Neural cell (in vitro differentiated cells): Measurements from ENCODE around the gene NPEPL1. TPM values are rescaled to one million over a fixed set of nuclear protein-coding genes. Genes with fewer than 3 reads are reported as not detected.
"Not testable (repeated sequence)": the region's sequence is repeated elsewhere in the genome, so short reads cannot be mapped to it uniquely, and the experiment has no call there.

Experiments used
- H2AFZ ChIP-seq: fragments of 200-600, 300-800 bp; sonication (generic), shearing (Covaris generic); 2 replicates; pipeline ENCODE4 v1.6.0; 2014; ENCODE audit warnings: low read depth, mild to moderate bottlenecking, antibody characterized with exemption, low read length, moderate library complexity
- H3F3A ChIP-seq: fragments of 200-600 bp; shearing (Covaris generic); 2 replicates; pipeline ENCODE4 v1.6.1; 2016; ENCODE audit warnings: mild to moderate bottlenecking, moderate library complexity, mixed read lengths, antibody characterized with exemption, low read length; ENCODE audit not compliant: insufficient read depth, poor library complexity, severe bottlenecking
- H3K27ac ChIP-seq: fragments of 200-600, 300-800 bp; sonication (generic), shearing (Covaris generic); 2 replicates; pipeline ENCODE4 v1.5.1; 2014; ENCODE audit warnings: mild to moderate bottlenecking, low read length, moderate library complexity
- H3K27me3 ChIP-seq: fragments of 300-800, 200-600 bp; sonication (generic), shearing (Covaris generic); 2 replicates; pipeline ENCODE4 v1.6.0; 2014; ENCODE audit warnings: mild to moderate bottlenecking, low read depth, low read length, moderate library complexity; ENCODE audit not compliant: insufficient read depth
- H3K36me3 ChIP-seq: fragments of 300-800, 200-600 bp; sonication (generic), shearing (Covaris generic); 2 replicates; pipeline ENCODE4 v1.5.1; 2014; ENCODE audit warnings: mild to moderate bottlenecking, antibody characterized with exemption, low read length, moderate library complexity; ENCODE audit not compliant: insufficient read depth
- H3K4me2 ChIP-seq: fragments of 300-800, 200-600 bp; sonication (generic), shearing (Covaris generic); 2 replicates; pipeline ENCODE4 v1.6.0; 2014; ENCODE audit warnings: mild to moderate bottlenecking, low read length
- H3K4me3 ChIP-seq: fragments of 300-800, 200-600 bp; sonication (generic), shearing (Covaris generic); 2 replicates; pipeline ENCODE4 v1.5.1; 2014; ENCODE audit warnings: mild to moderate bottlenecking, low read length, moderate library complexity
- H3K79me2 ChIP-seq: fragments of 200-600 bp; shearing (Covaris generic); replicated peaks from 2 replicates; pipeline ENCODE4 v1.6.0; 2014; ENCODE audit warnings: mild to moderate bottlenecking, low read length, moderate library complexity; ENCODE audit not compliant: insufficient read depth
- H3K9ac ChIP-seq: fragments of 300-800, 200-600 bp; sonication (generic), shearing (Covaris generic); 2 replicates; pipeline ENCODE4 v1.6.1; 2016; ENCODE audit warnings: mild to moderate bottlenecking, low read length, mixed read lengths
- H3K9me2 ChIP-seq: fragments of 200-600 bp; shearing (Covaris generic); 2 replicates; pipeline ENCODE4 v1.6.1; 2016; ENCODE audit warnings: mild to moderate bottlenecking, low read length, mixed read lengths; ENCODE audit not compliant: insufficient read depth
- H3K9me3 ChIP-seq: fragments of 200-600, 300-800 bp; sonication (generic), shearing (Covaris generic); 2 replicates; pipeline ENCODE4 v1.6.1; 2016; ENCODE audit warnings: mild to moderate bottlenecking, mixed run types, low read length, moderate library complexity, mixed read lengths
- H4K20me1 ChIP-seq: fragments of 200-600 bp; shearing (Covaris generic); 2 replicates; pipeline ENCODE4 v1.6.1; 2016; ENCODE audit warnings: mild to moderate bottlenecking, mixed run types; ENCODE audit not compliant: insufficient read depth
- CTCF ChIP-seq: fragments of 450-650 bp; IDR thresholded peaks from 2 replicates; pipeline ENCODE4 v1.5.1; 2014; ENCODE audit warnings: antibody characterized with exemption, mild to moderate bottlenecking, moderate library complexity; ENCODE audit not compliant: poor library complexity, severe bottlenecking
- EP300 ChIP-seq: fragments of 450-650 bp; conservative IDR thresholded peaks from 2 replicates; pipeline ENCODE4 v1.6.1; 2014; ENCODE audit warnings: antibody characterized with exemption, mild to moderate bottlenecking, moderate library complexity; ENCODE audit not compliant: poor library complexity, severe bottlenecking
- EZH2 ChIP-seq: fragments of 200-600, 300-800 bp; shearing (Covaris generic), sonication (generic); IDR thresholded peaks from 2 replicates; pipeline ENCODE4 v1.6.1; 2014; ENCODE audit warnings: antibody characterized with exemption, low read length, borderline replicate concordance, mild to moderate bottlenecking; ENCODE audit not compliant: insufficient read depth, poor library complexity, severe bottlenecking
- MXI1 ChIP-seq: fragments of 450-650 bp; conservative IDR thresholded peaks from 2 replicates; pipeline ENCODE4 v1.6.1; 2014; ENCODE audit warnings: antibody characterized with exemption, mild to moderate bottlenecking; ENCODE audit not compliant: poor library complexity, severe bottlenecking
- POLR2AphosphoS5 ChIP-seq: IDR thresholded peaks from 2 replicates; pipeline ENCODE4 v1.6.1; 2012
- RAD21 ChIP-seq: fragments of 450-650 bp; conservative IDR thresholded peaks from 2 replicates; pipeline ENCODE4 v1.6.1; 2014; ENCODE audit warnings: antibody characterized with exemption, mild to moderate bottlenecking, moderate library complexity
- SMC3 ChIP-seq: fragments of 450-650 bp; conservative IDR thresholded peaks from 2 replicates; pipeline ENCODE4 v1.6.1; 2014; ENCODE audit warnings: antibody characterized with exemption, mild to moderate bottlenecking, moderate library complexity; ENCODE audit not compliant: poor library complexity
- TAF1 ChIP-seq: IDR thresholded peaks from 2 replicates; pipeline ENCODE4 v1.6.1; 2012; ENCODE audit warnings: low read depth
- polyA plus RNA-seq: library from polyadenylated mRNA; depleted of rRNA; stranded (reverse); fragments of >200 nt; gene quantifications from 2 replicates; pipeline ENCODE4 v1.2.3, GENCODE V29; 2014
- TF ChIP-seq, protein P1 (sequence below): IDR thresholded peaks from 2 replicates; pipeline ENCODE4 v1.6.1; 2012; ENCODE audit warnings: borderline replicate concordance

NPEPL1 gene
- polyA plus RNA-seq, 1 donor from 2014 or later = 63.4 TPM

DNA sequence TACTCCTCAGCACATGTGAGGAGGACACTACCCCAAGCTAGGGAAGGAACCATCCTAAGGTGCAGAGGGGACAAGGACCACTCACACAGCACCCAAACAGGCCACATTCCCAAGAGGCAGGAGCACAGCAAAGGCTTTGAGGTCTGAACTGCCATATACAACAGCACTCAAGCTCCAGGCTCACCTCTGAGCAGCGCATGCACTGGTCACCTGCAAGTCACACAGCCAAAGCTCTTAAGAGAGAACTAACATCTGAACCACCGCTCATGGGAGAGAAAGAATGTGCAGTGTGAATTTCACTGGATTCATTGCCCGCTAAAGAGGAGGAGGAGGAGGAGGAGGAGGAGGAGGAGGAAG is 31.0 kb downstream of the NPEPL1 start:
- Histone ChIP-seq H3K27ac (no peak overlapping the region), H3K27me3 (no peaks in the 10 kb centered on the region), H4K20me1 (no peaks in the 10 kb centered on the region), H3K79me2 (no peaks in the 10 kb centered on the region), H2AFZ (no peak overlapping the region), H3K9me2 (no peaks in the 10 kb centered on the region), H3F3A (no peaks in the 10 kb centered on the region), H3K4me2 (no peak overlapping the region), H3K36me3 (no peaks in the 10 kb centered on the region), H3K9me3 (peaks cover 4% of the 10 kb centered on the region), H3K4me3 (no peak overlapping the region), H3K9ac (no peak overlapping the region)
- TF ChIP-seq EZH2 (no peak), CTCF (no peak), TAF1 (no peak), RAD21 (no peak), MXI1 (no peak), EP300 (no peak), SMC3 (no peak), POLR2AphosphoS5 (no peak)
- TF ChIP-seq, protein P1, sequence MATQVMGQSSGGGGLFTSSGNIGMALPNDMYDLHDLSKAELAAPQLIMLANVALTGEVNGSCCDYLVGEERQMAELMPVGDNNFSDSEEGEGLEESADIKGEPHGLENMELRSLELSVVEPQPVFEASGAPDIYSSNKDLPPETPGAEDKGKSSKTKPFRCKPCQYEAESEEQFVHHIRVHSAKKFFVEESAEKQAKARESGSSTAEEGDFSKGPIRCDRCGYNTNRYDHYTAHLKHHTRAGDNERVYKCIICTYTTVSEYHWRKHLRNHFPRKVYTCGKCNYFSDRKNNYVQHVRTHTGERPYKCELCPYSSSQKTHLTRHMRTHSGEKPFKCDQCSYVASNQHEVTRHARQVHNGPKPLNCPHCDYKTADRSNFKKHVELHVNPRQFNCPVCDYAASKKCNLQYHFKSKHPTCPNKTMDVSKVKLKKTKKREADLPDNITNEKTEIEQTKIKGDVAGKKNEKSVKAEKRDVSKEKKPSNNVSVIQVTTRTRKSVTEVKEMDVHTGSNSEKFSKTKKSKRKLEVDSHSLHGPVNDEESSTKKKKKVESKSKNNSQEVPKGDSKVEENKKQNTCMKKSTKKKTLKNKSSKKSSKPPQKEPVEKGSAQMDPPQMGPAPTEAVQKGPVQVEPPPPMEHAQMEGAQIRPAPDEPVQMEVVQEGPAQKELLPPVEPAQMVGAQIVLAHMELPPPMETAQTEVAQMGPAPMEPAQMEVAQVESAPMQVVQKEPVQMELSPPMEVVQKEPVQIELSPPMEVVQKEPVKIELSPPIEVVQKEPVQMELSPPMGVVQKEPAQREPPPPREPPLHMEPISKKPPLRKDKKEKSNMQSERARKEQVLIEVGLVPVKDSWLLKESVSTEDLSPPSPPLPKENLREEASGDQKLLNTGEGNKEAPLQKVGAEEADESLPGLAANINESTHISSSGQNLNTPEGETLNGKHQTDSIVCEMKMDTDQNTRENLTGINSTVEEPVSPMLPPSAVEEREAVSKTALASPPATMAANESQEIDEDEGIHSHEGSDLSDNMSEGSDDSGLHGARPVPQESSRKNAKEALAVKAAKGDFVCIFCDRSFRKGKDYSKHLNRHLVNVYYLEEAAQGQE = no peak

- not testable (repeated sequence) for H3K36me3 ChIP-seq, H3K4me3 ChIP-seq, H3F3A ChIP-seq, H3K27ac ChIP-seq, H4K20me1 ChIP-seq, H3K9me2 ChIP-seq, H3K9me3 ChIP-seq, H2AFZ ChIP-seq, H3K27me3 ChIP-seq, H3K79me2 ChIP-seq, H3K4me2 ChIP-seq, H3K9ac ChIP-seq
Measured at GRCh38 chr20:58726156-58726555, 33.6 kb downstream of the NPEPL1 start.

DNA sequence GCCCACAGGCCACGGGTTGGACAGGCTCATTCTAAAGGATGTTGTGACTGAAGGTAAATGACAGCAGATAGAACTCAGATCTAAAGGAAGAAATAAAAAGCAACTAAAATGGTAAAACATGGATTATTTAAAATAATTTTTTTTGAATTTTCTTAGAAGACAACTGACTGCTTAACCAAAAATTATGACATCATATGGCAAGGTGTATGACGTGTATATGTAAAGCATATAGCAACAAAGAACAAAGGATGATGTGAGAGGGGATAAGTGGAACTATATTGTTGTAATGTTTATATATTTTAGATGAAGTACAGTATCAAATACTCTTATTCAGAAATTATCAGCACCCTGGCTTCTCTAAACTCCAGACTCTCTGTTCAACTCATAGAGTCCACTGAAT is 38.6 kb downstream of the NPEPL1 start:
- Histone ChIP-seq H3K79me2 (no peaks in the 10 kb centered on the region), H3K4me2 (no peak overlapping the region), H3K27ac (no peak overlapping the region), H3K36me3 (no peaks in the 10 kb centered on the region), H4K20me1 (no peaks in the 10 kb centered on the region), H3K9ac (no peak overlapping the region), H3K9me2 (no peaks in the 10 kb centered on the region), H3F3A (no peaks in the 10 kb centered on the region), H3K4me3 (no peak overlapping the region), H3K9me3 (peaks cover 4% of the 10 kb centered on the region), H2AFZ (no peak overlapping the region), H3K27me3 (no peaks in the 10 kb centered on the region)
- TF ChIP-seq TAF1 (no peak), EZH2 (no peak), SMC3 (no peak), MXI1 (no peak), POLR2AphosphoS5 (no peak), EP300 (no peak), CTCF (no peak), RAD21 (no peak)
- TF ChIP-seq, protein P1 = no peak
